ENCODE data around the gene MYLK3.

Gene MYLK3

GRCh38 chr16:46747777-46748651 is at the start of gene MYLK3:
Gene MYLK3, minus strand, starts transcription at chr16:46748344. Its CDS starts 151 bp downstream, at chr16:46748193.
- no peak for TF ChIP-seq CTCF (conservative IDR thresholded peaks at IDR 0.05)
- H3K27ac ChIP-seq: no peak within 1 kb of the TSS

- no peak overlapping the region for H3K27ac ChIP-seq
- no peak for TF ChIP-seq CTCF (conservative IDR thresholded peaks at IDR 0.05)
These were observed 49.4 kb upstream of the MYLK3 start for GRCh38 chr16:46797501-46797900.

GRCh38 chr16:46796764-46797269 is 48.7 kb upstream of the MYLK3 start:
- no peak overlapping the region for H3K27ac ChIP-seq
- TF ChIP-seq CTCF (conservative IDR thresholded peaks at IDR 0.05): no peak

DNA sequence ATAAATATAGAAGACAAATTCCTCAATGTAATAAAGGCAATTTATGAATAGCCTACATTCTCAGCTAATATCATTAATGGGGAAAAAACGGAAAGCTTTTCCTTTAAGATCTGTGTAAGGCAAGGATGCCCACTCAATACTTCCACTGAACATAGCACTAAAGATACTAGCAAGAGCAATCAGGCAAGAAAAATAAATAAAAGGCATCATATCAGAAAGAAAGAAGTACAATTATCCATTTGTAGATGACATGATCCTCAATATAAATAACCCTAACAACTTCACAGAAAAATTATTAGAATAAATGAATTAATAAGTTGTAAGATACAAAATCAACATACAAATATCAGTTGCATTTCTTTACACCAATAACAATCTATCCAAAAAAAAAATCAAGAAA is 45.7 kb upstream of the MYLK3 start:
- no peak for TF ChIP-seq CTCF (conservative IDR thresholded peaks at IDR 0.05)
- no peak overlapping the region for H3K27ac ChIP-seq

DNA sequence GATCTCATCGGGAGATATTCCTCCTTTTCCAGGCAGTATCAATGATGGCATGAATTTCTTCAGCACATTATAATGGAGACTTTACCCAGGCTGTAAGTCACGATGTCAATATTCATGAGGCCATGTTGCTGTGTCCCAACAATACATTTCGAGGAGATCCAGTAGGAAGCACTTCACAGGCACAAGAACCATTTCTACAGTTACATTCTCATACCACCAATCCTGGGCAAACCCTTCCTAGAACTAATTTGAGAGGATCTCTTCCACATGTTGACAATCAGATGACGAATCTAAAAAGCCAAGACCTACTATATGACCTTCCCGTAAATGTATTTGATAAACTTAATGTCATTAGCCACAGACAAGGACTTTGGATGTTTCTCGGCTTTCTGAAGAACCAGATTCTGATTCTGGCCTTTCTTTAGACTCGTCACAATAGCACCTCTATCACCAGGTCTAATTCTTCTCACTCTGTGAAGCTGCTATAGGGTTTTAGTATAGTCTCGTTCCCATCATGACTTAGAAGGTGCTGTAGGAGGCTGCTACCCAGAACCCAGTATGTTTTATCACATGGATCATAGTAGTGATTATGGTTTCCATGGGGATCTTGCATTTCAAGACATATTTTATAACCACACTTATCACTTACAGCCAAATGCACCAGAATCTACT is 42.6 kb upstream of the MYLK3 start:
- peak overlapping the region; percentile 48; the same call in 1 of the 2 replicates for H3K27ac ChIP-seq
- no peak for TF ChIP-seq CTCF (conservative IDR thresholded peaks at IDR 0.05)

DNA sequence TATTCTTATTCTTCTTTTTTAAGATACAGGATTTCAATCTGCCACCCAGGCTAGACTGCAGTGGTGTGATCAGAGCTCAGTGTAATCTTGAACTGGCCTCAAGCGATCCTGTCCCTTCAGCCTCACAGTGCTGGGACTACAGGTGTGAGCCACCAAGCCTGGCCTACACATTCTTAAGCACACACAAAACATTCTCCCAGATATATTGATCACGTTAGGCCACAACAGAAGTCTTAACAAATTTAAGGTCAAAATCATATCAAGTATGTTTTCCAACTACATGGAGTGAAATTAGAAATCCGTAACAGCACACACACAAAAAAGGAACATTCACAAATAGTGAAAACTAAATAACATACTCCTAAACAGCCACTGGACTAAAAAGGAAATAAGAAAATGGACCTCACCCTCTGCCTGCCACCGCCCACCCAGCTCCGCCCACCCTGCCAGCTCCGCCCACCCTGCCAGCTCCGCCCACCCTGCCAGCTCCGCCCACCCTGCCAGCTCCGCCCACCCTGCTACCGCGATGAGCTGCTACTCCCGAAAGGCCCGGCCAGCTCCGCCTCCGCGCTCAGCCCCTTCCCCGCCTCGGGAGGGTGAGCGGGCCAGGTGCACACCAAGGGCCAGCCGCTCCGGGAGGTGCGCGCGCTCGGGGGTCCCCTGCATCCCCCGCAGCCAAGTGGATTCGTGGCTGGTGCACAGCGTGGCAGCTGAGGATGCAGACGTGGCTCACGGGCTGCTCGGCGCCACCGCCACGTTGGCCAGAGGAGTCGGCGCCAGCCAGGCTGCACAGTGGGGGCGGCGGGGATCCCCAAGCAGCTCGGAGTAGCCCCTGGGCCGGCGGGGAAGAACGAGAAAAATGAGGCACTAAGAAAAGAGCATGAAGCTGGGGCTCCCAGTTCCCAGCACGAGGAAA is 41.6 kb upstream of the MYLK3 start:
- H3K27ac ChIP-seq: peak overlapping the region; percentile 48
- TF ChIP-seq CTCF (conservative IDR thresholded peaks at IDR 0.05): no peak
